RWPE2 (cell line): ENCODE results near the gene RPA1.

Source experiments
- ATAC-seq: fragments of 200-7000 bp; cut with Tn5 transposase; 3 replicates; pipeline ENCODE4 v1.9.1; 2021; ENCODE audit warnings: low read depth
- DNase-seq: peaks from one replicate; pipeline ENCODE4 v3.0.0-alpha.2; 2020; ENCODE audit warnings: low spot score
- H3K27ac ChIP-seq: fragments of 450-650 bp; 2 replicates; pipeline ENCODE4 v1.5.1; 2017; ENCODE audit warnings: mild to moderate bottlenecking; ENCODE audit not compliant: poor library complexity, severe bottlenecking
- H3K27me3 ChIP-seq: fragments of 250-450 bp; sonication (Bioruptor Pico); 2 replicates; pipeline ENCODE4 v1.5.1; 2021; ENCODE audit warnings: mild to moderate bottlenecking, moderate library complexity; ENCODE audit not compliant: insufficient read depth, poor library complexity, severe bottlenecking
- H3K36me3 ChIP-seq: fragments of 250-450 bp; sonication (Bioruptor Pico); 2 replicates; pipeline ENCODE4 v1.5.1; 2020; ENCODE audit warnings: low read depth, mild to moderate bottlenecking, moderate library complexity
- H3K4me1 ChIP-seq: fragments of 250-450 bp; sonication (Bioruptor Pico); 2 replicates; pipeline ENCODE4 v1.5.1; 2021; ENCODE audit warnings: mild to moderate bottlenecking, moderate library complexity; ENCODE audit not compliant: insufficient read depth, poor library complexity, severe bottlenecking
- H3K4me3 ChIP-seq: fragments of 250-450 bp; sonication (Bioruptor Pico); 2 replicates; pipeline ENCODE4 v1.5.1; 2021; ENCODE audit warnings: mild to moderate bottlenecking, moderate library complexity; ENCODE audit not compliant: severe bottlenecking
- H3K9me3 ChIP-seq: fragments of 250-450 bp; sonication (Bioruptor Pico); 2 replicates; pipeline ENCODE4 v1.5.1; 2021; ENCODE audit warnings: mild to moderate bottlenecking, moderate library complexity; ENCODE audit not compliant: severe bottlenecking
- TF ChIP-seq, protein P1 (sequence below): fragments of 450-650 bp; IDR thresholded peaks from one replicate; pipeline ENCODE4 v1.5.1; 2017; ENCODE audit warnings: mild to moderate bottlenecking, moderate library complexity; ENCODE audit not compliant: poor library complexity, severe bottlenecking

RPA1 gene

DNA sequence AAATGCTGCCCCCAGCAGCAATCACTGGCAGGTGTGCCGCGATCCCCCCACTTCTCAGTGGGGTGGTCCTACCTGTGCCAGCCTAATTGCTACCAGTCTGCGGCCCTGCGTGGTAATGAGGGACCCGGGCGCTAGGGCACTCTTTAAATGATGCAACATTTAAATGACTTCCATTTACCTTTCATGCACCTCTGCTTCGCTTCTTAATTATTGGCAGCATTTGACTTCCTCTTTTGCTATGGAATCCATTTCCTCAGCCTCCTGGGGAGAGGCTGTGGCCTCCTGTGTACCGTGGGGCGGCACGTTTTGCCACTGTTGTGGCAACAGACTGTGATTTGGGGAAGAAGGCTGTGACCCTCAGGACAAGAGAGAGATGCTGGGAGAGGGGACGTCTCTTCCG lies 86.1 kb downstream of the RPA1 start:
- TF ChIP-seq, protein P1, sequence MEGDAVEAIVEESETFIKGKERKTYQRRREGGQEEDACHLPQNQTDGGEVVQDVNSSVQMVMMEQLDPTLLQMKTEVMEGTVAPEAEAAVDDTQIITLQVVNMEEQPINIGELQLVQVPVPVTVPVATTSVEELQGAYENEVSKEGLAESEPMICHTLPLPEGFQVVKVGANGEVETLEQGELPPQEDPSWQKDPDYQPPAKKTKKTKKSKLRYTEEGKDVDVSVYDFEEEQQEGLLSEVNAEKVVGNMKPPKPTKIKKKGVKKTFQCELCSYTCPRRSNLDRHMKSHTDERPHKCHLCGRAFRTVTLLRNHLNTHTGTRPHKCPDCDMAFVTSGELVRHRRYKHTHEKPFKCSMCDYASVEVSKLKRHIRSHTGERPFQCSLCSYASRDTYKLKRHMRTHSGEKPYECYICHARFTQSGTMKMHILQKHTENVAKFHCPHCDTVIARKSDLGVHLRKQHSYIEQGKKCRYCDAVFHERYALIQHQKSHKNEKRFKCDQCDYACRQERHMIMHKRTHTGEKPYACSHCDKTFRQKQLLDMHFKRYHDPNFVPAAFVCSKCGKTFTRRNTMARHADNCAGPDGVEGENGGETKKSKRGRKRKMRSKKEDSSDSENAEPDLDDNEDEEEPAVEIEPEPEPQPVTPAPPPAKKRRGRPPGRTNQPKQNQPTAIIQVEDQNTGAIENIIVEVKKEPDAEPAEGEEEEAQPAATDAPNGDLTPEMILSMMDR, result no peak
- Histone ChIP-seq H3K4me1 (no peaks in the 10 kb centered on the region), H3K4me3 (no peak overlapping the region), H3K9me3 (no peaks in the 10 kb centered on the region), H3K36me3 (no peaks in the 10 kb centered on the region), H3K27me3 (peaks cover 2% of the 10 kb centered on the region), H3K27ac (no peak overlapping the region)
- ATAC-seq (no peak), DNase-seq (no peak)

GRCh38 chr17:1916316-1916715 lies 86.5 kb downstream of the RPA1 start:
- H3K27me3 ChIP-seq, result peaks cover 2% of the 10 kb centered on the region
- H3K9me3 ChIP-seq, result no peaks in the 10 kb centered on the region
- ATAC-seq (no peak), DNase-seq (no peak)
- TF ChIP-seq, protein P1, result no peak
- H3K36me3 ChIP-seq, result no peaks in the 10 kb centered on the region
- no peak overlapping the region for H3K4me3 ChIP-seq
- no peaks in the 10 kb centered on the region for H3K4me1 ChIP-seq
- H3K27ac ChIP-seq, result no peak overlapping the region

- no peaks in the 10 kb centered on the region for H3K9me3 ChIP-seq
- no peaks in the 10 kb centered on the region for H3K4me1 ChIP-seq
- H3K27me3 ChIP-seq, result peaks cover 2% of the 10 kb centered on the region
- ATAC-seq (no peak), DNase-seq (no peak)
- H3K27ac ChIP-seq, result no peak overlapping the region
- TF ChIP-seq, protein P1, result no peak
- H3K4me3 ChIP-seq, result no peak overlapping the region
- no peaks in the 10 kb centered on the region for H3K36me3 ChIP-seq
Measured at GRCh38 chr17:1916963-1917715, 87.3 kb downstream of the RPA1 start.

- H3K36me3 ChIP-seq, result no peaks in the 10 kb centered on the region
- no peak overlapping the region for H3K4me3 ChIP-seq
- no peaks in the 10 kb centered on the region for H3K4me1 ChIP-seq
- ATAC-seq, result no peak
- H3K27me3 ChIP-seq, result no peaks in the 10 kb centered on the region
- TF ChIP-seq, protein P1, result no peak
- no peaks in the 10 kb centered on the region for H3K9me3 ChIP-seq
- DNase-seq, result no peak
- no peak overlapping the region for H3K27ac ChIP-seq
Measured at GRCh38 chr17:1918346-1919162, 88.7 kb downstream of the RPA1 start.

DNA sequence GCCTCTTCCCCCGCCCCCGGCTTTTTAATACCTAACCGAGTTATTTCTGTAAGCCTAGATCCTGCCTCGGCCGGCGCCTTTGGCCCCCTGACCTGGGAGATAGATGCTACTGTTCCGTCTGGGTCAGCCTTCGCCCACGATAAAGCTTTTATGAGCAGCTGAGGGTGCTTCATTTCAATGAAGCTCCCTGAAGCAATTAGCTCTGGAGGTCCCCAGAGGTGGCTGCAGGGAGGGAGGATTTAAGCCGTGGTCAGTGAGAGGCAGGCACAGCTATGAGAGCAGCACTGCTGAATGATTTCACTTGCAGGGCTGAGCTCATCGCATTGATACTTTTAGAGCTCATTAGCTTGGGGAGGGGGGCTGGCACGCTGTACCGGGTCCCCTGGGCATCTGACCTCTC lies 89.4 kb downstream of the RPA1 start:
- ATAC-seq (no peak), DNase-seq (no peak)
- no peaks in the 10 kb centered on the region for H3K9me3 ChIP-seq
- H3K27me3 ChIP-seq, result no peaks in the 10 kb centered on the region
- H3K27ac ChIP-seq, result no peak overlapping the region
- TF ChIP-seq, protein P1, result no peak
- no peak overlapping the region for H3K4me3 ChIP-seq
- no peaks in the 10 kb centered on the region for H3K4me1 ChIP-seq
- no peaks in the 10 kb centered on the region for H3K36me3 ChIP-seq
